Measurements from ENCODE around the gene LRMDA.

GRCh38 chr10:75622503-75622902 is 191.1 kb downstream of the LRMDA start:
- no peak for TF ChIP-seq CTCF (IDR thresholded peaks at IDR 0.05)
- no peak for TF ChIP-seq EP300 (IDR thresholded peaks at IDR 0.05)

Measured in tibial nerve (tissue), 4 donors.